ENCODE results near the gene ZNF641. TPM values are rescaled to one million over a fixed set of nuclear protein-coding genes. Genes with fewer than 3 reads are reported as not detected.
A peak's percentile ranks its signal among the peaks of the same experiment; 100 is the strongest.
"Not testable (repeated sequence)": the region's sequence is repeated elsewhere in the genome, so short reads cannot be mapped to it uniquely, and the experiment has no call there.

ZNF641 gene
- total RNA-seq, 1 experiment from 2014 or later = 11.1 TPM

- no peak for DNase-seq (ENCODE audit: low read depth)
Measured at GRCh38 chr12:48334808-48335207, 15.9 kb downstream of the ZNF641 start.

- DNase-seq (ENCODE audit: low read depth) = not testable (repeated sequence)
Measured at GRCh38 chr12:48333680-48334079, 17.0 kb downstream of the ZNF641 start.

DNA sequence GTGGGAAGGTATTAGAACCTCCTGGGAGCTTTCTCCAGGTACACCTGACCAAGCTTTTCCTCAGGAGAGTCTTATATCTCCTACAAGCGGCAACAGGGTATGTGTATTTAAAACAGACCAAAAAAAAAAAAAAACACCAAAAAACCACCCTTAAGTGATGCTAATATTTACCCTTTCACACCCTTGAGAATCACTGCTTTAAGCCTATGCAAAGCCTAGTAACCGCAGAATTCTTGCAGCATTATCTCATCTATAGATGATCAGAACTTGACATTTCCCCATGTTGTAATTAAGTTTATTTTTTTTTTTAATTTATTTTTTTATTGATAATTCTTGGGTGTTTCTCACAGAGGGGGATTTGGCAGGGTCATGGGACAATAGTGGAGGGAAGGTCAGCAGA, 19.3 kb downstream of the ZNF641 start:
- no peak for DNase-seq (ENCODE audit: low read depth)

- DNase-seq (ENCODE audit: low read depth) = no peak
Measured at GRCh38 chr12:48329199-48329939, 21.4 kb downstream of the ZNF641 start.

GRCh38 chr12:48316491-48316890, 34.2 kb downstream of the ZNF641 start:
- no peak for DNase-seq (ENCODE audit: low read depth)

DNA sequence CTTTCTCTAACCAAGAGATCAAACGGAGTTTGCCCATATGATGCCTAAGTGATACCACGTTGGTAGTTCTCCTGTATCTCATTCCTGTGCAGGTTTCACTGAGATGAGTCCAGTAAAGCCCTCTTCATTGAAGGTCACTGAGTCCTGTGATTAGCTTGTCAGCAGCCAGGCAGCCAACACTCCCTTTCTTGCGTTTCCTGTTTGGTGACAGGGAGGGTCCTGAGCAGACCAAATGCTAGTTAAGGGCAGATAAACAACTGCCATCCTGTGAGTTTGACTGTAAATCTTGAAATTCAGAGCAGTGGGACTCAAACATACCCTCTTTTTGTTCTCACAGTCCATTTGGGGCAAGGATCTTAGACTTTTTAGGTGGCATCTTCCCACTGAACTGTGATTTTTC, 39.4 kb downstream of the ZNF641 start:
- no peak for DNase-seq (ENCODE audit: low read depth)

DNA sequence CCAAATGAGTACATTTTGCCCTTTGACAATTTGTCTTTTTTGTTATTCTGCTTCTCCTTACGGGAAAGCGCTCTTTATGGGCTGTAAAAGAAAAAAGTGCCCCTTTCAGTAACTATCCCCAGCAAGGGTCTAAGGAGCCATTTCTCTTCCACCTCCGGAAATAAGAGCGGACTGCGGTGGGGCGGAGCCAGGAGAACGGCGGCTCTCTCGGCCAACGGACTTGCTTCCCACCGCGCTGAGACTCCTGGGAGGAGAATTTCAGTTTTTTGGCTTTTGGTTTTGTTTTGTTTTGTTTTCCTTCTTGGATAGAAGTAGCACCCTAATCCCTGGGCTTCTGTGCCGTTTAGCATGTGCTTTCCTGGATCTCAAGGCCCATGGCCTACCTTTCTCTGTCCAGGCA, 43.5 kb downstream of the ZNF641 start:
- no peak for DNase-seq (ENCODE audit: low read depth)

DNA sequence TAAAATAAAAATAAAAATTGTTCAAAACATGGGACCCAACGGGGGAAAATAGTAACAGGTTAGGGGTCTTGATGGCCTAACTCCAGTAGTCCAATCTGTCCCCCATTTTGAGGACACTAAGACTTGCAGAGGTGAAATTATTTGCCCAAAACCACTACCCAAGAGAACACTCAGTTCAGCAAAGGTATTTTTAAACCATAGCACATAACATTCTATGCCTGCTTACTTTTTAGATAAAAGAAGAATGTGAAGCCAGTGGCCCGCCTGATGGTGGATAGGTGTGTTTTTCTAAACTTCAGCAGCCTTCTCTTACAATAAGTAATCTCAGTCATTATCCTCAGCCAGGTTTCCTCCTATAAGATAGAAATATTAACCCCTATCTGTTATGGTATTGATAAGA, 45.5 kb downstream of the ZNF641 start:
- no peak for DNase-seq (ENCODE audit: low read depth)

DNA sequence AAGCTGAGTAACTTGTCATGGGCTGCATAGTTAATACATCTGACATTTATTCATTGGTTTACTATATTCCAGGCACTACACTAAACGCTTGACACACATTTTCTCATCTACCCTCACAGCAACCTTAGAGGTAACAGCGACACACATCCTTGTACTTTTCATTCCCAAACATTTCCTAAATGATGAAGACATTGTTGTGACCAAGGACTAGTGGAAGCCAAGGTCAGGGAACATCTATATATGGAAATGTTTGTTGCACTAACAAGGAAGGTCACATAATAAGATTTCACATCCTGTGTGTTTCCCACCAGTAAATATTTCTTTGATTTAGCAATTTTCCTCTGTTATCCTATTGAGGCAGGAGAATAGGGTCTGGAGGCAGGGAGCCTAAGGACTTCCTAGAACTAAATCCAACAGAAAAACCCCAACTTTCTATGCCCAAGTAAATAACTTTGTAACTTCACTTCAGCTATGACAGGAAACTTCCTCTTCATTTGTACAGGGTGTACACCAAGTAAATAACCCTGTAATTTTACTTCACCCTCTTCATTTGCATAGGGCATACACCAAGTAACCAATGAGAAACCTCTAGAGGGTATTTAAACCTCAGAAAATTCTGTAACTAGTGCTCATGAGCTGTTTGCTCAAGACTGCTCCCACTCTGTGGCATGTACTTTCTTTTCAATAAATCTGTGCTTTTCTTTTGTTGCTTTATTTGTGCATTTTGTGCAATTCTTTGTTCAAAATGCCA, 48.4 kb downstream of the ZNF641 start:
- no peak for DNase-seq (ENCODE audit: low read depth)

- no peak for DNase-seq (ENCODE audit: low read depth)
Measured at GRCh38 chr12:48300774-48301173, 49.9 kb downstream of the ZNF641 start.

DNA sequence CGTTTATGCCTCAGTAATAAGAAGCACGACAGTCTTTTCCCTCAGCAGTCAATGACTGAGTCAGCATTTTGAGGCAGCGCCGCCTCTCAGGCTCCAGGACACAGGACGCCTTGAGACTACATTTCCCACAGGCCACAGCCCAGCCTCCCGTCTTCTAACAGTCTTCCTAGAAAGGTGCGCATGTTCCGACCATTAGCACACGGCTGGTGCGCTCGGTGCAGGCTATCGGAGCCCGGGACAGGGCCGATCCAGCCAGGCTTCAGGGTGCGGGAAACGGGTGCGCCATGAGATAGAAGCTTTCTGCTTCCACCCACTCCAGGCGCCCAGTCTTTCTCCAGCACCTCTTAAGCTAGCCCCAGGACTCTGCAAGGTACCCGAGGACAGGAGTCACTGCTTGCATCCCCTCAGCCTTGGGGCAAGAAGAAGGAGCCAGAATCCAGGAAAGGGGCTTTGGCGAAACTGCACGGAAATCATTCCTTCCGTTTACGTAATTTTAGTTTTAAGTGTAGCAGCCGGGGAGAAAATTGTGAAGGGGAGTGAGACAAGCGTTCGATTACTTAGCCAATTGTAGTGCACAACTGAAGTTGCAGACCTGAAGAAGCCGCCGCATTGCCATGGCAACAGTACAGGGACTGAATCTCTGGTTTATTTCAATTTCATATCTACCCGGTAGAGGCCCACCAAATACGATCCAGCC, 54.0 kb downstream of the ZNF641 start:
- DNase-seq (ENCODE audit: low read depth) = peak; percentile 90

DNA sequence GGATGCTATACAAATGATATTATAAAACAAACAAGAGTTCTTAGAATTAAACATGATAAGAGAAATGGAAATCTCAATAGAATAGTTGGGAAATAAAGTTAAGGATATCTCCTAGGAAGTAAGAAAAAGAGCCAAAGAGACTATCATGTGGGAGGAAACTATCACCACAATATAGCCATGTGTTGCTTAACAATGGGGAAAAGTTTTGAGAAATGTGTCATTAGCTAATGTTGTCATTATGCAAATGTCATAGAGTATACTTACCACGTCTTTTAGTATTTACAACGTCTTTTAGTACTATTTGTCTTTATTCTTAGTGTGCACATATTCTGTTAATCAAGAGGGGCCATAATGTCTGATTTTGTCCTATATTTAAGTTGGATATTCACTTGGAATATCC, 58.7 kb downstream of the ZNF641 start:
- DNase-seq (ENCODE audit: low read depth) = no peak

DNA sequence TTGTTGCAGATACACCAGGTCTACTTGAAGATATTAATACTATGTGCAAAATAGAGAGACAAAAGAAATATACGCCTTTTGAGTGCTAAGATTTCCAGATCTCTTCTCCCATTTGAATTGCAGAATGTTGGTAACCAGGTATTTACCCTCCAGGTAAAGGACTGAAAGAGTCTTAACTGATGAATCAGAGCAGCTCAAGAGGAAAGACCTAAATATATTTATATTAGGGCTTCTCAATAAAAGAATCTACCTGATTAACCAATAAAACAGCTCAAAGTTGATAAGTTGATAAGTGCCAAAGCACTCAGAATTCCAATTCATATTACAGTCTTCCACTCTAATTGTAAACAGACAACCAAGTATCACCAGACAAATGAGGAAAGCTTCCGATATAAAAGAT, 59.2 kb downstream of the ZNF641 start:
- no peak for DNase-seq (ENCODE audit: low read depth)

DNA sequence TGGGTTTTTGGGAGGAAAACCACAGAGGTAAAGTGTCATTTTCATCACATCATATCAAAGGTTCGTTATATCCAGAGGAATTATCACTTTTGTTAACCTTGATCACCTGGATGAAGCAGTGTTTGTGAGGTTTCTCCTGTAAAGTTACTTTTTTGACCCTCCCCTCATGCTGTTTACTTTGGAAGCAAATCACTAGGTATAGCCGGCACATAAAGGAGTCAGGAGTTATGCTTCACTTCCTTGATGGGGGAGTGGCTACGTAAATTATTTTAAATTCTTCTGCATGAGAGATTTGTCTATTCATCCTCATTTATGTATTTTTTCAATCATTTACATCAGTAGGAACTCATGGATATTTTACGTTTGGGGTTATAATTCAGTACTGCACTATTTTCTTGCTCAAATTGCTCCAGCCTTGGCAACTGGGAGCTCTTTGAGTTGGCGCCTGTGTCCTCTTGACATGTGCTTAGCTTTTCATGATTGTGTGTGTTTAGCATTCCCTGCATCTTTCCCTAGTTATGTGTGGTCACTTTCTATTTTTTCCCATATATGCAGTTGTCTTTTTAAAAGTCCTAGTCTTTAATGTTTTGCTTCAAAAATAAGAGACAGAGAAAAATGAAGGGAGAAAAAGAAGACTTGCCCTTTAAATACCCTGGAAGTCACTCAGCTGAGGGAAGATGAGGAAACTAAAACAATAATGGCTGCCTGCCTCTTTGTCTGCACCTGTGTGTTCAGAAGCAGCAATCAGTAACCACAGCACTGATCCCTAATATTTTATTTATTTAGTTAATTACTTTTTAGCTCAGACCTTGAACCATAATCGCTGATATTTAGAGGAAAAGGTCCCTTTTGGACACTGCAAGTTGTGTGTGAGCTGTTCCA, 62.1 kb downstream of the ZNF641 start:
- DNase-seq (ENCODE audit: low read depth) = no peak

Other genes with a start within 250 kb of the ZNF641 start
- gene SENP1, start 244.8 kb downstream of the ZNF641 start, total RNA-seq (2014; rRNA removed; shearing (Covaris generic)) = 21.5 and 30.1 TPM in 2 replicates
- 47.9 and 48.2 TPM in 2 replicates for gene PFKM, start 231.6 kb downstream of the ZNF641 start, total RNA-seq (2014; rRNA removed; shearing (Covaris generic))
- gene ASB8, start 193.4 kb downstream of the ZNF641 start, total RNA-seq (2014; rRNA removed; shearing (Covaris generic)) = 21.2 and 26.6 TPM in 2 replicates
- 0.40 and 0.51 TPM in 2 replicates for gene CCDC184, start 167.3 kb downstream of the ZNF641 start, total RNA-seq (2014; rRNA removed; shearing (Covaris generic))
- gene OR10AD1, start 147.6 kb downstream of the ZNF641 start, total RNA-seq (2014; rRNA removed; shearing (Covaris generic)) = not detected in 2 replicates
- gene ANP32D, start 121.6 kb upstream of the ZNF641 start, total RNA-seq (2014; rRNA removed; shearing (Covaris generic)) = not detected in 2 replicates
- gene C12orf54, start 131.6 kb upstream of the ZNF641 start, total RNA-seq (2014; rRNA removed; shearing (Covaris generic)) = not detected in 2 replicates
- not detected in 2 replicates for gene OR8S1, start 174.7 kb upstream of the ZNF641 start, total RNA-seq (2014; rRNA removed; shearing (Covaris generic))
- gene LALBA, start 219.1 kb upstream of the ZNF641 start, total RNA-seq (2014; rRNA removed; shearing (Covaris generic)) = not detected in 2 replicates